Esophagus mucosa (tissue), 1 donor: Measurements from ENCODE around the gene USP17L30. TPM values are rescaled to one million over a fixed set of nuclear protein-coding genes. Genes with fewer than 3 reads are reported as not detected.
"Not testable (repeated sequence)": the region's sequence is repeated elsewhere in the genome, so short reads cannot be mapped to it uniquely, and the experiment has no call there.

Source experiments
- ATAC-seq: fragments of 200-7000 bp; cut with Tn5 transposase; one replicate; pipeline ENCODE4 v1.9.1; 2020
- total RNA-seq: library from RNA; stranded (reverse); gene quantifications from one replicate; pipeline ENCODE4 v1.2.4, GENCODE V29; 2023
- donor health status: DM: yes; HTN: yes; CAD: no.

USP17L30 gene, protein sequence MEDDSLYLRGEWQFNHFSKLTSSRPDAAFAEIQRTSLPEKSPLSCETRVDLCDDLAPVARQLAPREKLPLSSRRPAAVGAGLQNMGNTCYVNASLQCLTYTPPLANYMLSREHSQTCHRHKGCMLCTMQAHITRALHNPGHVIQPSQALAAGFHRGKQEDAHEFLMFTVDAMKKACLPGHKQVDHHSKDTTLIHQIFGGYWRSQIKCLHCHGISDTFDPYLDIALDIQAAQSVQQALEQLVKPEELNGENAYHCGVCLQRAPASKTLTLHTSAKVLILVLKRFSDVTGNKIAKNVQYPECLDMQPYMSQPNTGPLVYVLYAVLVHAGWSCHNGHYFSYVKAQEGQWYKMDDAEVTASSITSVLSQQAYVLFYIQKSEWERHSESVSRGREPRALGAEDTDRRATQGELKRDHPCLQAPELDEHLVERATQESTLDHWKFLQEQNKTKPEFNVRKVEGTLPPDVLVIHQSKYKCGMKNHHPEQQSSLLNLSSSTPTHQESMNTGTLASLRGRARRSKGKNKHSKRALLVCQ
- not detected for total RNA-seq

DNA sequence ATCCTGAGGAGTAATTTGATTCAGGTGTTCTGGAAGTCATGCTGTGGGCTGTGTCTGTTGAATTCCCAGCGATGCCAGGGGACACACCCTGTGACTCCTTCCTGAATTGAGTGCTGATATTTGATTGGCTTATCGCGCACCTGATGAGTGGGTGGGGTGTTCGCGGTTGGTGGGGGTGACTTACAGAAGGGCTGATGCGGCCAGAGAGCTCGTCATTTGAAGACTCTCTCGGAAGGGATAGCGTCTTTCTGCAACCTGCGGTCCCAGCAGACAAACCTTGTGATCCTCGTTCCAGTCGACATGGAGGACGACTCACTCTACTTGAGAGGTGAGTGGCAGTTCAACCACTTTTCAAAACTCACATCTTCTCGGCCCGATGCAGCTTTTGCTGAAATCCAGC is at the start of gene USP17L30:
Gene USP17L30 (plus strand): TSS at position 301 of the 400 bp plus-strand sequence. CDS start 0 bp downstream, at position 301.
- ATAC-seq = not testable (repeated sequence)

DNA sequence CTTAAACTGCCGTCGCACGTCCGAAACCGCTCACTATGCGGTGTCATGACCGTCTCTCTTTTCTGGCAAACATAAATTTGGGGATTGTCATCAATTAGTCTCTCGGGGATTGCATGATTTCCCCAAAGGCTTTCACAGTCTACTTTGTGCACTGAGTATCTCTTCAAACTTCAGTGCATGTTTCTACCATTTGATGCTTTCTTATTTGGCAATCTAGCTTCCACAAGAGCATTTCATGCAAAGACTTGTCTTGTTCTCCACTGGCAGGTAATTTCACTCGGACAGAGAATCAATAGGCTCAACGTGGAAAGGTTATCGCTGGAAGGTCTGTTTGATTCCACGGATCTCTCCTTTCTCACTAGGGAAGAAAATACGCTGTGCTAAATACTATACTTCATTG is 38.7 kb upstream of the USP17L30 start:
- ATAC-seq = not testable (repeated sequence)

DNA sequence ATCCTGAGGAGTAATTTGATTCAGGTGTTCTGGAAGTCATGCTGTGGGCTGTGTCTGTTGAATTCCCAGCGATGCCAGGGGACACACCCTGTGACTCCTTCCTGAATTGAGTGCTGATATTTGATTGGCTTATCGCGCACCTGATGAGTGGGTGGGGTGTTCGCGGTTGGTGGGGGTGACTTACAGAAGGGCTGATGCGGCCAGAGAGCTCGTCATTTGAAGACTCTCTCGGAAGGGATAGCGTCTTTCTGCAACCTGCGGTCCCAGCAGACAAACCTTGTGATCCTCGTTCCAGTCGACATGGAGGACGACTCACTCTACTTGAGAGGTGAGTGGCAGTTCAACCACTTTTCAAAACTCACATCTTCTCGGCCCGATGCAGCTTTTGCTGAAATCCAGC is 38.1 kb upstream of the USP17L30 start, which contains the start of gene USP17L24:
Gene USP17L24 (plus strand): TSS at position 301 of the 400 bp plus-strand sequence. CDS start 0 bp downstream, at position 301.
- ATAC-seq = not testable (repeated sequence)

DNA sequence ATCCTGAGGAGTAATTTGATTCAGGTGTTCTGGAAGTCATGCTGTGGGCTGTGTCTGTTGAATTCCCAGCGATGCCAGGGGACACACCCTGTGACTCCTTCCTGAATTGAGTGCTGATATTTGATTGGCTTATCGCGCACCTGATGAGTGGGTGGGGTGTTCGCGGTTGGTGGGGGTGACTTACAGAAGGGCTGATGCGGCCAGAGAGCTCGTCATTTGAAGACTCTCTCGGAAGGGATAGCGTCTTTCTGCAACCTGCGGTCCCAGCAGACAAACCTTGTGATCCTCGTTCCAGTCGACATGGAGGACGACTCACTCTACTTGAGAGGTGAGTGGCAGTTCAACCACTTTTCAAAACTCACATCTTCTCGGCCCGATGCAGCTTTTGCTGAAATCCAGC is 33.3 kb upstream of the USP17L30 start, which contains the start of gene USP17L25:
Gene USP17L25 (plus strand): TSS at position 301 of the 400 bp plus-strand sequence. CDS start 0 bp downstream, at position 301.
- ATAC-seq = not testable (repeated sequence)

DNA sequence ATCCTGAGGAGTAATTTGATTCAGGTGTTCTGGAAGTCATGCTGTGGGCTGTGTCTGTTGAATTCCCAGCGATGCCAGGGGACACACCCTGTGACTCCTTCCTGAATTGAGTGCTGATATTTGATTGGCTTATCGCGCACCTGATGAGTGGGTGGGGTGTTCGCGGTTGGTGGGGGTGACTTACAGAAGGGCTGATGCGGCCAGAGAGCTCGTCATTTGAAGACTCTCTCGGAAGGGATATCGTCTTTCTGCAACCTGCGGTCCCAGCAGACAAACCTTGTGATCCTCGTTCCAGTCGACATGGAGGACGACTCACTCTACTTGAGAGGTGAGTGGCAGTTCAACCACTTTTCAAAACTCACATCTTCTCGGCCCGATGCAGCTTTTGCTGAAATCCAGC is 28.6 kb upstream of the USP17L30 start, which contains the start of gene USP17L26:
Gene USP17L26 (plus strand): TSS at position 301 of the 400 bp plus-strand sequence. CDS start 0 bp downstream, at position 301.
- ATAC-seq = not testable (repeated sequence)

DNA sequence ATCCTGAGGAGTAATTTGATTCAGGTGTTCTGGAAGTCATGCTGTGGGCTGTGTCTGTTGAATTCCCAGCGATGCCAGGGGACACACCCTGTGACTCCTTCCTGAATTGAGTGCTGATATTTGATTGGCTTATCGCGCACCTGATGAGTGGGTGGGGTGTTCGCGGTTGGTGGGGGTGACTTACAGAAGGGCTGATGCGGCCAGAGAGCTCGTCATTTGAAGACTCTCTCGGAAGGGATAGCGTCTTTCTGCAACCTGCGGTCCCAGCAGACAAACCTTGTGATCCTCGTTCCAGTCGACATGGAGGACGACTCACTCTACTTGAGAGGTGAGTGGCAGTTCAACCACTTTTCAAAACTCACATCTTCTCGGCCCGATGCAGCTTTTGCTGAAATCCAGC is 23.8 kb upstream of the USP17L30 start, which contains the start of gene USP17L5:
Gene USP17L5 (plus strand): TSS at position 301 of the 400 bp plus-strand sequence. CDS start 0 bp downstream, at position 301.
- not testable (repeated sequence) for ATAC-seq

DNA sequence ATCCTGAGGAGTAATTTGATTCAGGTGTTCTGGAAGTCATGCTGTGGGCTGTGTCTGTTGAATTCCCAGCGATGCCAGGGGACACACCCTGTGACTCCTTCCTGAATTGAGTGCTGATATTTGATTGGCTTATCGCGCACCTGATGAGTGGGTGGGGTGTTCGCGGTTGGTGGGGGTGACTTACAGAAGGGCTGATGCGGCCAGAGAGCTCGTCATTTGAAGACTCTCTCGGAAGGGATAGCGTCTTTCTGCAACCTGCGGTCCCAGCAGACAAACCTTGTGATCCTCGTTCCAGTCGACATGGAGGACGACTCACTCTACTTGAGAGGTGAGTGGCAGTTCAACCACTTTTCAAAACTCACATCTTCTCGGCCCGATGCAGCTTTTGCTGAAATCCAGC is 19.1 kb upstream of the USP17L30 start, which contains the start of gene USP17L27:
Gene USP17L27 (plus strand): TSS at position 301 of the 400 bp plus-strand sequence. CDS start 0 bp downstream, at position 301.
- ATAC-seq = not testable (repeated sequence)

DNA sequence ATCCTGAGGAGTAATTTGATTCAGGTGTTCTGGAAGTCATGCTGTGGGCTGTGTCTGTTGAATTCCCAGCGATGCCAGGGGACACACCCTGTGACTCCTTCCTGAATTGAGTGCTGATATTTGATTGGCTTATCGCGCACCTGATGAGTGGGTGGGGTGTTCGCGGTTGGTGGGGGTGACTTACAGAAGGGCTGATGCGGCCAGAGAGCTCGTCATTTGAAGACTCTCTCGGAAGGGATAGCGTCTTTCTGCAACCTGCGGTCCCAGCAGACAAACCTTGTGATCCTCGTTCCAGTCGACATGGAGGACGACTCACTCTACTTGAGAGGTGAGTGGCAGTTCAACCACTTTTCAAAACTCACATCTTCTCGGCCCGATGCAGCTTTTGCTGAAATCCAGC is 14.3 kb upstream of the USP17L30 start, which contains the start of gene USP17L28:
Gene USP17L28 (plus strand): TSS at position 301 of the 400 bp plus-strand sequence. CDS start 0 bp downstream, at position 301.
- not testable (repeated sequence) for ATAC-seq

DNA sequence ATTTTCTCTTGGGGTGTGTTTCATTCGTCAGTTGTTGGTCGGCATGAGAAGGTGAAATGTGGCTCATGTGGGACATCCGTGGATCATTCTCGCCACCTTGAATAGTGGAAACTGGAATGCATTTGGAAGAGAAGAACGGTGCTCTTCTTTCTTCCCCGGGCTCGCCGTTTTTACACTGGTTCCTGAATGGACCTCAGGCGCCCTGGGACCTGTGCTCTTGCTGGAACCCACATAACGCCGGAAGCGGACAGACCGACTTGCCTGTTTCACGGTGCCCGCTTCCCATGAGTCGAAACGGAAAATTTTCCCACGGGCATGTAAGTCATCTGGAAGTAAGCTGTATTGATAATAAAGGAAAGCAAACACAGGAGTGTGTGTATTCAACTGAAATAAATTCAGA is 12.1 kb upstream of the USP17L30 start:
- ATAC-seq = not testable (repeated sequence)

DNA sequence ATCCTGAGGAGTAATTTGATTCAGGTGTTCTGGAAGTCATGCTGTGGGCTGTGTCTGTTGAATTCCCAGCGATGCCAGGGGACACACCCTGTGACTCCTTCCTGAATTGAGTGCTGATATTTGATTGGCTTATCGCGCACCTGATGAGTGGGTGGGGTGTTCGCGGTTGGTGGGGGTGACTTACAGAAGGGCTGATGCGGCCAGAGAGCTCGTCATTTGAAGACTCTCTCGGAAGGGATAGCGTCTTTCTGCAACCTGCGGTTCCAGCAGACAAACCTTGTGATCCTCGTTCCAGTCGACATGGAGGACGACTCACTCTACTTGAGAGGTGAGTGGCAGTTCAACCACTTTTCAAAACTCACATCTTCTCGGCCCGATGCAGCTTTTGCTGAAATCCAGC is 9.6 kb upstream of the USP17L30 start, which contains the start of gene USP17L29:
Gene USP17L29 (plus strand): TSS at position 301 of the 400 bp plus-strand sequence. CDS start 0 bp downstream, at position 301.
- not testable (repeated sequence) for ATAC-seq

DNA sequence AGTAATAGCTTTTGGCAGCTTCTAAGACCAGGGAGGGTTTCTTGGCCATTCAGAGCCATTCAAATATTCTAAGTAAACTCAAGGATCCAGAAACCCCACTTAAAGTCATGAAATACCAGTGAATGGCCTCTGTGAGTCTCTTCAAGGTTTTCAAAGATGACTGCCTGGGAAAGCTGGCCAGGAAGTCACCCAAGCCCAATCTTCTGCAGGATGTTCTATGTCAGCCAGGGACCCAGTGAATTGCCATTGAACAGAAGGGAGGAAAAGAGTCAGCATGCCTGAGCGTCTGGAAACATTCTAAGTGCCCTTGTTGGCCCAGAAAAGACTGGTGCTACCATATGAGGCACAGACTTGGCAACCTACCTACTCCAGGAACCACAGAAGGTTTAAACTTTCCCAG is 17.0 kb downstream of the USP17L30 start:
- ATAC-seq = not testable (repeated sequence)

DNA sequence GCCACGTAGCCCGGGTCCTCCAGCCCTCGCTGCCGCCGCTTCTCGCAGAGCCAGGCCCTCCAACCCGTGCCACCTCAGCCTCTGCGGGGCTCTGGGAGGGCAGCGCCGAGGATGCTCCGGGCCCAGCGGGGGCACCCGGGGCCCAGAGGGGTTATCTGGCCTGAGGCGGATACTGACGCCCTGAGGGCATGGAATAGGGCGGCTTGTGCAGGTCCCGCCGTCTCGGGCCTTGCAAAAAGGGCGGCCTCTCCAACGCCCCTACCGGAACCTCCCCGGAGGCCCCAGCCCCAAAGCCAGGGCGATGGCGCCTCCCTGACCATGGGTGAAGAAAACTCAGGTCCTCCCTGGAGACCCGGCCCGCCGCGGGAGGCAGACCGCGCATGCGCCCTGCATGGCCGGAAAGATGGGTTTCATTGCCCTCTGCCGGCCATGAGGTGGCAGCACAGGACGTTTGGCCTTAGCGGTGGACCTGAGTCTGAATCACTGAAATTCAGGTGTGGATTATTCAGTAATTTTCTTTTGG is 18.1 kb downstream of the USP17L30 start:
- ATAC-seq = not testable (repeated sequence)

DNA sequence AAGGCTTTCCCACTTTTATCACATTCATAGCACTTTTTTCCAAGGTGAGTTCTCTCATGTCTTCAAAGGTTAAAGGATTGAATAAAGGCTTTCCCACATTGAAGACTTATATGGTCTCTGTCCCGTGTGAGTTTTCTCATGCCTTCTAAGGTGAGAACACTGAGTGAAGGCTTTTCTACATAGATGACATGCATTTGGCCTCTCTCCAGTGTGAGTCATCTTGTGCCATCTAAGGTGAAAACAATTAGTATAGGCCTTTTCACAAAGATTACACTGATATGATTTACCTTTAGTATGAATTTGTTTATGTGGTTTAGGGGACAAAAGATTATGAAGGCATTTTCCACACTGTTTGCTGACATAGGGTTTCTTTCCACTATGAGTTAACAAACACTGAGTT is 21.2 kb downstream of the USP17L30 start:
- no peak for ATAC-seq

DNA sequence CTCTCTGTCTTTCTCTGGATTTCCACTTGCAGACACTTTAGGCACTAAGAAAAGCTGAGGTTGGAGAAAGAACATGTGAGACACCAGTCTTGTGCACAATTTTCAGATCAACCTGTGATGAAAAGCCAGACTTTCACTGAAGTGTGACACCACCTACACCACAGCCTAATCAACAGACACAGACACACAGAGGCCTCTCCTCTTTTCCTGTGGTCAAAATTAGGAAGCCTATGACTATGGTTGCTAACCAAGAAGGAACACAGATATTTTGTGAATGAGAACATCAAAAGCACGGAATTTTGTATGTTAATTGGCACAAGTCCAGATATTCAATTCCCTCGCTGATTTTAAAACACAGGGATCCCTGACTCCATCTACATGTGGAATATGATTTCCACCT is 26.1 kb downstream of the USP17L30 start:
- ATAC-seq = not testable (repeated sequence)

DNA sequence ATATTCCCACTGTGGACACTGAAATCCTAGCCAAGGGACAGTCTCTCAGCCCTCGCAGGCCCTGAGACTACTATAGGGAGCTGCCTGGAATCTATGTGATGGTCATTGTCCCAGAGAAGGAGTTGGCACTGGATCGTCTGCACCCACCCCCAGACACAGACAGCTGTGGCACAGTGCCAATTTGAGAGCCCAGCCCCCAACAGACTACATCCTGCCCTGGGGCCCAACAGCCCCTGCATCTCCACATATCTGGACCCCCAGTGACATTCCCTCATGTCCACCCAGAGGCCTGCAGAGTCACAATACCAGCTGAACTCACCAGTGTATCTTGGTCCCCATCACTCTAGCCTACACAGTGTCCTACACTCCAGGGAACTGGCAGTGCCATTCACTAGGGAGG is 42.8 kb downstream of the USP17L30 start:
- ATAC-seq = not testable (repeated sequence)

DNA sequence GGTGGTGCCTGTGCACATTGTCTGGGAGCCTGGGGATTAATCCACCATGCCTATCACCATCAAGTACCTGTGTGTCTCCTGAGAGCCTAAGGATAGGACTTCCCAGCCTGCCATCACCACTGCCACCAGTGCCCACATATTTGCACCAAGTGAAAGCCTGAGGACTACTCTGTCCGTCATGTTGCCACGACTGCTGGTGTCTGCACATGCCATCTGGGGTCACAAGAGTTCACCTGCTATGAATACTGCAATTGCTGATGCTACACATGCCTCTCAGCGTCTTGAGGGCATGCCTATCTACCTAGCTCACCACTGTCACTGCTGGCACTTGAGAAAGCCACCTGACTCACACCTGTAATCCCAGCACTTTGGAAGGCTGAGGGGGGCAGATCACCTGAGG is 43.6 kb downstream of the USP17L30 start:
- not testable (repeated sequence) for ATAC-seq

DNA sequence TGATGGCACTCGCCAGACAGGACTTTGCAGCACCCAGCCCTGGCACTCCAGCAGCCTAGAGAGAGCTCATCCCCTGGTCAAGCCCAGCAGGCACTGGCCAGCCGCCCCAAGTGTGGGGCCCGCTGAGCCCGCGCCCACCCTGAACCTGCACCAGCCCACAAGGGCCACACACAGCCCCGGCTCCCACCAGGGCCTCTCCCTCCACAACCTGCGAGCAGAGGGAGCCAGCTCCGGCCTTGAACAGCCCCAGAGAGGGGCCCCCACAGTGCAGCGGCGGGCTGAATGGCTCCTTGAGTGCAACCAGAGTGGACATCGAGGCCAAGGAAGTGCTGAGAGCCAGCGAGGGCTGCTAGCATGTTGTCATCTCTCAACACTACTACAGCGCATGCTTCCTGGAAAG is 46.9 kb downstream of the USP17L30 start:
- no peak for ATAC-seq

Other genes with a start within 250 kb of the USP17L30 start
- gene FAM90A26, start 192.7 kb upstream of the USP17L30 start, total RNA-seq = not detected
- not detected for gene USP17L10, start 152.5 kb upstream of the USP17L30 start, total RNA-seq
- gene USP17L11, start 147.7 kb upstream of the USP17L30 start, total RNA-seq = not detected
- gene USP17L12, start 143.0 kb upstream of the USP17L30 start, total RNA-seq = not detected
- gene USP17L13, start 138.2 kb upstream of the USP17L30 start, total RNA-seq = not detected
- not detected for gene USP17L15, start 128.7 kb upstream of the USP17L30 start, total RNA-seq
- gene USP17L17, start 119.2 kb upstream of the USP17L30 start, total RNA-seq = not detected
- gene USP17L18, start 114.5 kb upstream of the USP17L30 start, total RNA-seq = not detected
- gene USP17L19, start 109.8 kb upstream of the USP17L30 start, total RNA-seq = not detected
- gene USP17L20, start 105.0 kb upstream of the USP17L30 start, total RNA-seq = not detected
- not detected for gene USP17L21, start 100.3 kb upstream of the USP17L30 start, total RNA-seq
- gene USP17L22, start 95.5 kb upstream of the USP17L30 start, total RNA-seq = not detected
- not detected for gene USP17L24, start 38.0 kb upstream of the USP17L30 start, total RNA-seq
- gene USP17L25, start 33.2 kb upstream of the USP17L30 start, total RNA-seq = not detected
- not detected for gene USP17L26, start 28.5 kb upstream of the USP17L30 start, total RNA-seq
- gene USP17L5, start 23.7 kb upstream of the USP17L30 start, total RNA-seq = not detected
- not detected for gene USP17L27, start 19.0 kb upstream of the USP17L30 start, total RNA-seq
- gene USP17L28, start 14.2 kb upstream of the USP17L30 start, total RNA-seq = not detected
- gene USP17L29, start 9.5 kb upstream of the USP17L30 start, total RNA-seq = not detected
- not detected for gene DEFB131A, start 81.3 kb downstream of the USP17L30 start, total RNA-seq